HEK293 (cell line): ENCODE data around the gene KCTD2.

Experiments used
- CTCF ChIP-seq: fragments of 450-650 bp; formaldehyde crosslinking; IDR thresholded peaks from 2 replicates; pipeline ENCODE4 v1.5.1; 2016; ENCODE audit warnings: missing biosample characterization, missing genetic modification characterization
- PBX3 ChIP-seq: sonication (generic); formaldehyde crosslinking; IDR thresholded peaks from 2 replicates; pipeline ENCODE4 v1.8.1; 2022; ENCODE audit warnings: mild to moderate bottlenecking, moderate library complexity, missing genetic modification reagents
- ZNF24 ChIP-seq: fragments of 450-650 bp; formaldehyde crosslinking; IDR thresholded peaks from 2 replicates; pipeline ENCODE4 v1.5.1; 2016; ENCODE audit warnings: missing biosample characterization, missing genetic modification characterization
- ZNF274 ChIP-seq, 2 experiments: fragments of 200-500 bp in 1 of 2; fragments of 450-650 bp in 1 of 2; sonication (Bioruptor generic) in 1 of 2; formaldehyde crosslinking in 1 of 2; IDR thresholded peaks; 2 replicates each; pipeline versions ENCODE4 v1.5.1 to v1.6.1; 2014 to 2016; ENCODE audit warnings: borderline replicate concordance in 1 of 2, inconsistent platforms in 1 of 2, low read length in 1 of 2, missing biosample characterization in 1 of 2, missing genetic modification characterization in 1 of 2
- ZNF670 ChIP-seq: fragments of 450-650 bp; formaldehyde crosslinking; IDR thresholded peaks from 2 replicates; pipeline ENCODE4 v1.5.1; 2016; ENCODE audit warnings: missing biosample characterization, missing genetic modification characterization, low read depth

- TF ChIP-seq ZNF274 (IDR thresholded peaks at IDR 0.05; ENCODE audit: low read length) (no peak), ZNF274 (tag by site-specific recombination; IDR thresholded peaks at IDR 0.05; ENCODE audit: borderline replicate concordance) (no peak), ZNF670 (tag by site-specific recombination) (no peak), CTCF (no peak), PBX3 (CRISPR knock-in tag) (no peak), ZNF24 (tag by site-specific recombination) (peak; percentile 66; the same call in 1 of the 2 replicates)
Observed at GRCh38 chr17:75033346-75034235, 13.4 kb upstream of the KCTD2 start.
